RWPE1 (cell line): ENCODE results near the gene TFDP3.

Experiments
- CTCF ChIA-PET: fragments of 350-600 bp; sonication (Branson Sonifier 250); formaldehyde crosslinking; extraction: SDS; loops from one replicate; lab custom pipeline; 2021; lab: Yijun Ruan, JAX
- POLR2A ChIA-PET: fragments of 400-600 bp; formaldehyde crosslinking; extraction: SDS; loops from one replicate; lab custom pipeline; 2020; ENCODE audit warnings: antibody characterized with exemption; ENCODE audit not compliant: low non-redundant PET; lab: Yijun Ruan, JAX
- DNase-seq: peaks from one replicate; pipeline ENCODE4 v3.0.0; 2012; ENCODE audit warnings: low spot score
- H3K27ac ChIP-seq: fragments of 450-650 bp; 2 replicates; pipeline ENCODE4 v1.5.1; 2017
- TF ChIP-seq, protein P1 (sequence below): fragments of 450-650 bp; conservative IDR thresholded peaks from 2 replicates; pipeline ENCODE4 v1.5.1; 2017; ENCODE audit warnings: low read depth, mild to moderate bottlenecking

Gene TFDP3

DNA sequence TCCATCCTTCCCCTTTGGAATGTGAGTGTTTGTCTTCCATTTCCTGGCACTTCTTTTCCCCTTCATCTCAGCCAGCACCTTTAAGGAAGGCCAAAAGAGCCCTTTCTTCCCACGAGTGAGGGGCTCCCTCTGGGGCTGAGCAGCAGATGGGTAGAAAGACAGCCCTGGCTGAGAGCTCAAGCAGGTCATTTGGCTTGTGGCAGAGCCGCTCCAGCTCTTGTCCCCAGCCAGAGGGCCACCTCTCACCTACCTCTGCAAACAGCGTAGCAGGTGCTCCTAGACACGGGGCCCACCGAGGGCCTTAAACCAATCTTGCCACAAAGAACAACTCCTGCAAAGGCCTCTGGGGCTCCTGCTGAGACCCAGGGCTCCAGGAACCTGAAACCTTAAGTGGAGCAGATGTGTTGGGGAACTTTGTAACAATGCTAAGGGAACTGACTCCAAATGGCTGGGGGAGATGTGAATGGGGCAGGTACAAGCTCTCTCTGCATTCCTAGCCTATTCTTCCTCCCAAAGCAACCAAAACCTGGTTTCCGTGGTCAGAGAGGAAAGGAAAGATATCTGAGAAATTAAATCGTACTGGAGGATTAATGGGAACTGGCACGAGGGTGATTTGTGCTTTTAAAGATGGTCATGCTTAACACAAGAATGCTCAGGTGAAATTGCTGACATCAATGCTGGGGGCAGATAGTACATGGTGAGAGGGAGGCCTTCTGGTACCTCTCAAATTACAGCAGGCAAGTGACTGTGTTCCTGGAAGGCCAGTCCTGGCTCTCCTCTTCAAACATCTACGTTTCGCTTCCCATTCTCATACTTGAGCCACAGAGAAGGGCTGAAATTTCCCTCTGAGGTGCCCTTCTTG, 27.0 kb downstream of the TFDP3 start:
- ChIA-PET CTCF (no interaction called here), POLR2A (no interaction called here)
- TF ChIP-seq, protein P1, sequence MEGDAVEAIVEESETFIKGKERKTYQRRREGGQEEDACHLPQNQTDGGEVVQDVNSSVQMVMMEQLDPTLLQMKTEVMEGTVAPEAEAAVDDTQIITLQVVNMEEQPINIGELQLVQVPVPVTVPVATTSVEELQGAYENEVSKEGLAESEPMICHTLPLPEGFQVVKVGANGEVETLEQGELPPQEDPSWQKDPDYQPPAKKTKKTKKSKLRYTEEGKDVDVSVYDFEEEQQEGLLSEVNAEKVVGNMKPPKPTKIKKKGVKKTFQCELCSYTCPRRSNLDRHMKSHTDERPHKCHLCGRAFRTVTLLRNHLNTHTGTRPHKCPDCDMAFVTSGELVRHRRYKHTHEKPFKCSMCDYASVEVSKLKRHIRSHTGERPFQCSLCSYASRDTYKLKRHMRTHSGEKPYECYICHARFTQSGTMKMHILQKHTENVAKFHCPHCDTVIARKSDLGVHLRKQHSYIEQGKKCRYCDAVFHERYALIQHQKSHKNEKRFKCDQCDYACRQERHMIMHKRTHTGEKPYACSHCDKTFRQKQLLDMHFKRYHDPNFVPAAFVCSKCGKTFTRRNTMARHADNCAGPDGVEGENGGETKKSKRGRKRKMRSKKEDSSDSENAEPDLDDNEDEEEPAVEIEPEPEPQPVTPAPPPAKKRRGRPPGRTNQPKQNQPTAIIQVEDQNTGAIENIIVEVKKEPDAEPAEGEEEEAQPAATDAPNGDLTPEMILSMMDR, result no peak
- DNase-seq, result no peak
- no peak overlapping the region for H3K27ac ChIP-seq

DNA sequence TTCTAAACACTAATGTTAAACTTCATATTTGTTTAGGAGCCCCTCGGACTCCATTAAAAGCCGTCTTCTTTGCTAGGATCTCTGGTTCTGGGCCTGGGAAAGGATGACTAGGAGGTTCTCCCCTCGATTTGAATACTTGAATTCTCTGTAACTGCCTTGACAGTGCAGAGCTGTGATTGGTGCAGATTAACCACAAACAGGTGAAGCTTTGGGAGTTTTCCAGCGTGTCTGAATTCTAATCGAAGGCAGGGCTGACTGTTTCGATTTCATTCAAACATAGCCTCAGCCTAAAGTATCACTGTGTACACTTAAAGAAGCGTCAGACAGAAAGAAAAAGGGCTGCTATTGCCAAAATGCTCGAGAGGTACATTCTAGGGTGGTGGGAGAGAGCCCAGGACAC, 29.0 kb downstream of the TFDP3 start:
- ChIA-PET CTCF (no interaction called here), POLR2A (no interaction called here)
- TF ChIP-seq, protein P1, result no peak
- no peak for DNase-seq
- H3K27ac ChIP-seq, result no peak overlapping the region

DNA sequence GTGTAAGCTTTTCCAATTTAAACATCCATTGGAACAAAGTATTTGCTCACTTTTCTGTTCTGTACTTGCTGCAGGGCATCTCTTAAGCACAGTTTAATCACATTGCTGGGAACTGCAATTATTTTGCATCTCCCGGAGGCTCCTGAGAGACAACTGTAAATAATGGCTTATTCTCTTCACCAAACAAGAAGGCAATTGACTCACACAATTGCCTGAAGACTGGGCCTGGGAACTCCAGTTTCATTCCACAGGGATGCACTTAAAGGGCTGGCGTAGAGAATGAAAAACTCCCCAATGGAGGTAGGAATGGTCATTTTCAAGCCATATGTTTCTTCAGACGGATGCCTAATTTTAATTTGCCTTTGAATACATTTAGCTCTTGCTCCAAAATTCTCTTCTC, 29.5 kb downstream of the TFDP3 start:
- DNase-seq, result no peak
- TF ChIP-seq, protein P1, result no peak
- ChIA-PET CTCF (interaction anchor here (0.6 kb wide), 1 partner anchor 14 kb away, joined by 3 read pairs; no protein-coding TSS in a partner anchor), POLR2A (no interaction called here)
- no peak overlapping the region for H3K27ac ChIP-seq

DNA sequence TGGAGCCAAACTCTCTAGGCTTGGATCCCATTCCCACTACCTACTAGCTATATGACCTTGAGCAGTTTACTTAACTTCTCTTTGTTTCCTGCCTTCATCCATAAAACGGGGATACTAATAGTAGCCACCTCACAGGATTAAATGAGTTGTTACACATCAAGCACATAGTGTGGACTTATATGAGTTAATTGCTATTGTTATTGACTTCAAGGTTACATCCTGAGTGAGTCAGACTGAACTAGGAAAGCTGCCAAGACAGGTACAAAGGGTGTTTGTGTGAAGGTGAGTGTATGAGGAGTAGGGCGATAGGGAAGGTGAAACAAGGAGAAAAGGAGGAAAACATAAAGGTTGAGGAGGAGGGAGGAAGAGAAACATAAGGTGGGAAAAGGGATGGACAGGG, 32.2 kb downstream of the TFDP3 start:
- TF ChIP-seq, protein P1, result no peak

DNA sequence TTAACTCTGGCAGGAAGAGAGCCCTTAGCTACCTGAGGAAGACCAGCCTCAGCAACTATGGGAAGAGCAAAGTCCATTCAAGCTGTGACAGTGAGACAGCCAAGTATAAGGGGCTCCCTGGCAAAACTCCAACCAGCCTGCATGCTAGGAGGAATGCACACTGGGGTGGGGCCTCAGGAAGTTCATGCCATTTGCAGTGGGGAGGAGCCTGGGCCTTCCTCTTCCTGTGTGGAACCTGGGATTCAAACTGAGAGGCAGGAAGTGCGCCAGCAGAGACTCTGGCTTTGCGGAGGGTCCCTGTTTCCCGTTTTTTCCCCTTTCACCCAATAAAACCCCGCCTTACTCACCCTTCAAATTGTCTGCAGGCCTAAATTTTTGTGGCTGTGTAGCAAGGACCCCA, 33.0 kb downstream of the TFDP3 start:
- no peak for DNase-seq
- TF ChIP-seq, protein P1, result no peak
- H3K27ac ChIP-seq, result no peak overlapping the region
- POLR2A ChIA-PET, result no interaction called here
- CTCF ChIA-PET, result no interaction called here

More for the DNA sequence above, 32.2 kb downstream of the TFDP3 start:
- CTCF ChIA-PET, result no interaction called here
- POLR2A ChIA-PET, result no interaction called here
- peak; percentile 20 for DNase-seq
- no peak overlapping the region for H3K27ac ChIP-seq

DNA sequence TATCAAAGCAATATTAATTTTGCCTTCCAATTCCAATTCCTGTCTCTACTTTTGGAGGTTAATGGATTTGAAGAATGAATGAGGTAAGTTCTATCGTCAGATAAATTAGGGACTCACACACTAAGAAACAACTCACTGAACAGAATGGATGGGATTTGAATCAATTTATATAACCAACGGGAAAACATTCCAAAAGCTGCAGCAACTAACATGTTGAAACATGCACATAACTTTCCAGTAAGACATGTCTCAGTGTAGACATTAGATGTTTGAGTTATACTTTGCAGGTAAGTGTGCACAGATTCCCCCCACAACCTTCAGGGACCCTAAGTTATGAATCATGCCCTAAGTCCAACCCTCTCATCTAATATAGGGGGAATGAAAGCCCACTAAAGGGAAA, 34.3 kb downstream of the TFDP3 start:
- peak; percentile 9 for DNase-seq
- TF ChIP-seq, protein P1, result no peak
- CTCF ChIA-PET, result no interaction called here
- POLR2A ChIA-PET, result interaction anchor here (0.6 kb wide), 1 partner anchor 599 kb away, joined by 3 read pairs; no protein-coding TSS in a partner anchor
- no peak overlapping the region for H3K27ac ChIP-seq
